ENCODE measurements around the gene COL4A5. TPM values are rescaled to one million over a fixed set of nuclear protein-coding genes. Genes with fewer than 3 reads are reported as not detected.

COL4A5 gene
- total and polyA plus RNA-seq, 7 donors, result 1.1 to 8.6 (median 3.1) TPM

GRCh38 chrX:108397627-108398391 lies 41.8 kb upstream of the COL4A5 start:
- intact Hi-C loops (cut with DNase I), result no loop called here
- Histone ChIP-seq H3K27me3 (ENCODE audit: insufficient read depth in 3 of 3, low read length in 2 of 3) (no peaks in the 10 kb centered on the region), H3K4me3 (no peak overlapping the region), H3K4me1 (no peaks in the 10 kb centered on the region), H3K9me3 (no peaks in the 10 kb centered on the region), H3K27ac (no peak overlapping the region), H3K36me3 (ENCODE audit: insufficient read depth in 1 of 2, low read depth in 1 of 2) (no peaks in the 10 kb centered on the region)
- ATAC-seq (no peak), DNase-seq (no peak)
- no peak for TF ChIP-seq CTCF (IDR thresholded peaks at IDR 0.05)
- 74 to 90% (median 85%) methylated on average over 6 of the region's 6 CpGs for WGBS, 3 donors

GRCh38 chrX:108399418-108400165 lies 40.0 kb upstream of the COL4A5 start:
- no peak overlapping the region for H3K4me3 ChIP-seq
- DNase-seq, result no peak
- H3K9me3 ChIP-seq, result no peaks in the 10 kb centered on the region
- ATAC-seq, result no peak
- no peaks in the 10 kb centered on the region for H3K36me3 ChIP-seq (ENCODE audit: insufficient read depth in 1 of 2, low read depth in 1 of 2)
- H3K27ac ChIP-seq, result no peak overlapping the region
- intact Hi-C loops (cut with DNase I), result no loop called here
- 50 to 69% (median 57%) methylated on average over 1 of the region's 1 CpG for WGBS, 3 donors
- no peaks in the 10 kb centered on the region for H3K4me1 ChIP-seq
- no peak for TF ChIP-seq CTCF (IDR thresholded peaks at IDR 0.05)
- no peaks in the 10 kb centered on the region for H3K27me3 ChIP-seq (ENCODE audit: insufficient read depth in 3 of 3, low read length in 2 of 3)

- no peak overlapping the region for H3K27ac ChIP-seq
- peaks cover 0 to 12% (median 0%) of the 10 kb centered on the region in 3 donors for H3K27me3 ChIP-seq (ENCODE audit: insufficient read depth in 3 of 3, low read length in 2 of 3)
- DNase-seq, result no peak
- TF ChIP-seq CTCF (IDR thresholded peaks at IDR 0.05), result no peak
- no peaks in the 10 kb centered on the region for H3K36me3 ChIP-seq (ENCODE audit: insufficient read depth in 1 of 2, low read depth in 1 of 2)
- no peak for ATAC-seq
- H3K4me1 ChIP-seq, result no peaks in the 10 kb centered on the region
- H3K4me3 ChIP-seq, result no peak overlapping the region
- no peaks in the 10 kb centered on the region for H3K9me3 ChIP-seq
- intact Hi-C loops (cut with DNase I), result no loop called here
Observed at GRCh38 chrX:108412783-108413182, 26.9 kb upstream of the COL4A5 start.

- Histone ChIP-seq H3K27ac (no peak overlapping the region), H3K4me1 (no peaks in the 10 kb centered on the region), H3K4me3 (no peak overlapping the region), H3K36me3 (ENCODE audit: insufficient read depth in 1 of 2, low read depth in 1 of 2) (no peaks in the 10 kb centered on the region), H3K27me3 (ENCODE audit: insufficient read depth in 3 of 3, low read length in 2 of 3) (peaks cover 0 to 8% (median 0%) of the 10 kb centered on the region in 3 donors), H3K9me3 (no peaks in the 10 kb centered on the region)
- no peak for TF ChIP-seq CTCF (IDR thresholded peaks at IDR 0.05)
- intact Hi-C loops (cut with DNase I), result no loop called here
- ATAC-seq, result no peak
- WGBS, 3 donors, result 39 to 56% (median 44%) methylated on average over 1 of the region's 1 CpG
- DNase-seq, result no peak
Observed at GRCh38 chrX:108415146-108415545, 24.5 kb upstream of the COL4A5 start.

All from psoas muscle (tissue), 8 donors.